GM12801 (cell line): ENCODE results near the gene NCK2.

Experiments
- CTCF ChIP-seq: IDR thresholded peaks from one replicate; pipeline ENCODE4 v1.5.1; 2011; ENCODE audit warnings: control low read depth; ENCODE audit not compliant: insufficient read length; ENCODE audit errors: extremely low read depth

The NCK2 gene

DNA sequence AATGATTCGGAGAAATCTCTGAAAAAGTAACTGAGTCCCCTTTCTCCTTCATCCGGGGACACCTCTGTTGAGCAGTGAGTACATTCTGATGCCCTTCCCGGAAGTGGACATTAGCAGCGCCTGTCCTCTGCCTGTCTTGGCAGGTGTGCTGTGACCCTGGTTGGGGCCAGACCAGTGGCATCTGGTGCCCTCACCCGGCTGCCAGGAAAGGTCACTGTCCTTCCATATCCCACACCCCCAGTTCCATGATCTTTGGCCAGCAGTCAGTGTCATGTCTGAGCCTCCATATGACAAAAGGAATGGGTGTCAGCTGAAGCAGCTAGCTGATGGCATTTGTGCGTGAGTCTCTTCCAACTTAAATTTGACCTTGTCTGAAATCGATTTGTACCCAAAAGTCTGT is 128.1 kb downstream of the NCK2 start:
- TF ChIP-seq CTCF: no peak

DNA sequence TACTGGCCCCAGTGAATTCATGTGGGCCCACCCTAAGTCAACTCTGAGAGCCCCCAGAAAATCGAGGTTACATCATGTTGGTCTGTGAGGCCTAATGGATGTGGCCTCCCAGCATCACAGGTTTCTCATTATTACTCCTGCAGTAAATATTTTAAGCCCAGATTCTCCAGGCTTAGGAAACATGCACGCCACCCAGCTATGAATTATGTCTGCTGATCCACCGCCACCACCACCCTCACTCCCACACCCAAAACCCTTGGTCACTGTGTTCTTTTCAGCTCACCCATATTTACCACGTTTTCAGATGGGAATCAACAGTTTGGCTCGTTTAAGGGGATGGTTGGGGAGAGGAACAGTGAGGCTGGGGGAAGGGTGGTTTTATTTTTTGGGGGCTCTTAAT is 128.6 kb downstream of the NCK2 start:
- TF ChIP-seq CTCF: no peak

DNA sequence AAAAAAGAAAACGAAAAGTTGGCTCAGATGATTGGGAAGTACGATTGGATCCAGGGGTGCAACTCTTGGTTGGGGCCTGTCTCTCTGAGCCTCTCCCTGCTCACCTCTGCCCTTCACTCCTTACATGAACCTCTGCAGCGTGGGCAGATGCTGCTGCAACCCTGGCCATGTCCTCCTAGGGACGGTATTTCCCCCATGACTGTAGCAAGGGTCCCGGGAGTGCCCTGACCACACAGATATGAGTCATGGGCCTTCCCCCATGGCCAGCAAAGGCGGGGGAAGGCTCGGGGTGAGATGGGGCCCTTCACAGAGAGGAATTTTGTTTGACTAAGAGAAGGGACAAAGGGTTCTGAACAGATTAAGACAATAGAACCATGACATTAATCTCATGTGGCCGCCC is 129.0 kb downstream of the NCK2 start:
- TF ChIP-seq CTCF: no peak

GRCh38 chr2:105874466-105874865 is 129.8 kb downstream of the NCK2 start:
- TF ChIP-seq CTCF: no peak

- TF ChIP-seq CTCF: no peak
Observed at GRCh38 chr2:105875241-105875640, 130.5 kb downstream of the NCK2 start.

DNA sequence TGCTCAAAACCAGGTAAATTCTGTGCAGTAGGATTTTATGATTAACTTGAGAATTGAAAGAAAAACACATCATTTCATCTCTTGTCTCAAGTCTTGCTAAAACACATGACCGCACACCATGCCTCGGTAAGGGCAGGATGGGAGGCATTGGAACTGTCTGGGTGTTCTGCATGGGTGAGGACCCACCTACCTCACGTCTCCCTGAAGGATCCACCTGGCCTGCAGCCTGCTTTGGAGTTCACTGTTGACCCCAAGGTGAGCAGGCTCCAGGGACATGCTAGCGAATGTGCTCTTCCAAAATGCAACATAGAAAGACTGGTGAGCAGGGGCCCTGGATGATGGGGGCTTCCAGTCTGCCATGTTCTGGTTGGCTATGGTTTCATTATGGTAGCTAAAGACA is 131.5 kb downstream of the NCK2 start:
- no peak for TF ChIP-seq CTCF

DNA sequence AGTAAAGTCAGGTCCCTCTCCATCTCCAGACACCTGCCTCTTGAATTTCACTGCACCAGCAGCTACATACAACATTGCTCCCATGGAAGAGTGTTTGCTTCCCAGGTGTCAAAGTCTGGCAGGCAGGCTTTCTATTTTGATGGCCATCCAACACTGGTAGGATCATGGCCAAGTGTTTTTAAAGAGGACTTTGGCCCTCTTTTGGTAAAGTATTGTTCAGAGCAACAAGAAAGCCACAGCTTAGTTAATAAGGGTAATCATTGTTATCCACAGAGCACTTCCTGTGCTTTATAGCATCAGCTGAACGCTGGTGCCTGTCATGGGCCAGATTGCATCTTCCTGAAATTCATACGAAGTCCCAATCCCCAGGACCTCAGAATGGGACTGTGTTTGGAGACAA is 133.2 kb downstream of the NCK2 start:
- no peak for TF ChIP-seq CTCF
